ENCODE data around the gene BRMS1.

GRCh38 chr11:66328302-66329144 is 16.4 kb downstream of the BRMS1 start:
- peak; percentile 95 for TF ChIP-seq CTCF (IDR thresholded peaks at IDR 0.05)
- TF ChIP-seq ZFX (IDR thresholded peaks at IDR 0.05; ENCODE audit: borderline replicate concordance): no peak
